Muscle layer of duodenum (tissue), 2 donors: ENCODE measurements around the gene UTS2B.
A peak's percentile ranks its signal among the peaks of the same experiment; 100 is the strongest.

Experiments
- H3K27ac ChIP-seq: one replicate; pipeline ENCODE4 v1.7.0; 2013; ENCODE audit warnings: mild to moderate bottlenecking, low read length
- H3K27me3 ChIP-seq: one replicate; pipeline ENCODE4 v1.7.0; 2013; ENCODE audit warnings: low read depth, mild to moderate bottlenecking, control low read depth, low read length
- H3K36me3 ChIP-seq, 2 donors: one replicate each; pipeline ENCODE4 v1.7.0; 2013; ENCODE audit warnings: low read length in 2 of 2, control low read depth in 1 of 2, mild to moderate bottlenecking in 1 of 2; ENCODE audit not compliant: insufficient read depth in 2 of 2, control insufficient read depth in 1 of 2
- H3K4me1 ChIP-seq, 2 donors: one replicate each; pipeline ENCODE4 v1.7.0; 2013; ENCODE audit warnings: low read length in 2 of 2, mild to moderate bottlenecking in 2 of 2, control low read depth in 1 of 2, moderate library complexity in 1 of 2; ENCODE audit not compliant: insufficient read depth in 2 of 2, control insufficient read depth in 1 of 2
- H3K4me3 ChIP-seq, 2 donors: one replicate each; pipeline ENCODE4 v1.7.0; 2013; ENCODE audit warnings: low read length in 2 of 2, low read depth in 1 of 2, mild to moderate bottlenecking in 1 of 2
- H3K9me3 ChIP-seq, 2 donors: one replicate each; pipeline ENCODE4 v1.7.0; 2013; ENCODE audit warnings: low read length in 2 of 2, control low read depth in 1 of 2, mild to moderate bottlenecking in 1 of 2; ENCODE audit not compliant: control insufficient read depth in 1 of 2
- donor health status: healthy.

The UTS2B gene, protein sequence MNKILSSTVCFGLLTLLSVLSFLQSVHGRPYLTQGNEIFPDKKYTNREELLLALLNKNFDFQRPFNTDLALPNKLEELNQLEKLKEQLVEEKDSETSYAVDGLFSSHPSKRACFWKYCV

DNA sequence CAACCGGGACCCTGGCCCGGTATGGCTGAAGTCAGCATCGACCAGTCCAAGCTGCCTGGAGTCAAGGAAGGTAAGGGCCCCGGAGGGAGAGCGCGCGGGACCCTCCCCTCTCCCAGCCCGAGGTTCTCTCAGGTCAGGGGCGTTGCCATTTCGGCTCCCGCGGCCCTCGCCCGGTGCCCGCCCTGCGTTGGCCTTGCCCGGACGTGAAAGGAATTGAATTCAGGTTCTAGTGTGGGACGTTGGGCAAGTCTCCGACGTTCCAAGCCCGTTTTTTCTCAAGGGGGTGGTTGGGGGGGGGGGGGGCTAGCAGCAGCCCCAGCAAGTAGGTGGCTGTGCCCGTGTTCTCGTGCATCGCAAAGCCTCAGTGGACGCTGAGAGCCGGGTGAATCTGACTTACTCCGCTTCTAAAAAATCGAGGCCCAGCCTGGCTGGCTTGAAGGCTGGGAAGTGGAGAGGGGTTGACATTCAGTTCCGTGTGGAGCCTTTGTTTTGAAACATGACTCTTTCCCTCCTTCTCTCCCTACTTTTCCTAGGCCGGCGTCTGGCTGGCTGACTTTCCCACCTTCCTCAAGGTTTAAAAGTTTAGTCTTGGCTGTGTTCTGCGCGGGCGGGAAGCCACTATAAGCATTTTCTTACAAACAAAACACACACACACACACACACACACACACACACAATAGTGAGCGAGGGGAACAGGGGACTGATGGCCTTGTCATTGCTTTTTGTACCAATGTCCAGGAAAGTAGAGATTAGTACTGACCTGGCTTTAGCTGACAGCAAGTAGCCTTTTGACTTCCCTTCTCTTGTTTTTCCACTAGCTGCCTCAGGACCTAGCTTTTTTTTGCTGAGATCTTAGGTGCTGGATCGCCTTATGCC is at the start of gene UTS2B:
Gene UTS2B (minus strand): TSS at position 873 of the 876 bp plus-strand sequence. CDS start 48,337 bp downstream, outside the sequence.
- Histone ChIP-seq H3K4me3 (peak within 1 kb of the TSS; percentile 90 to 95), H3K9me3 (no peaks in the 10 kb centered on the region), H3K27me3 (no peaks in the 10 kb centered on the region), H3K4me1 (peaks cover 14 to 20% of the 10 kb centered on the region in 2 donors), H3K36me3 (peaks cover 0 to 9% of the 10 kb centered on the region in 2 donors), H3K27ac (peak within 1 kb of the TSS; percentile 94)

DNA sequence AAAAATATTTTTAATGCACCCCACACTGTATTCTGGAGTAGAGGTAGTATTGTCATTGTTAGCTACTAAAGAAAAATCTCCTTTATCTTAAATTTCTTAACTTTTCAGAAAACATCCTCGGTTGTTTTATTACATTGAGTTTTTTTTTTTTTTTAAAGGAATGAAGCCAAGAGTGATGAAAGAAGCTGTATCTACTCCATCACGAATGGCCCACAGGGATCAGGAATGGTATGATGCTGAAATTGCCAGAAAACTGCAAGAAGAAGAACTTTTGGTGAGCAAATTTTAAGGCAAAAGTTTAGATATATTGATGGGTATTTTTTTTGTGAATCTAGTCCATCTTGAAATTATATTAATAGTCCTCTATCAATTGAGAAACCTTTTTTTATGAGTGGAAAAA is 49.7 kb upstream of the UTS2B start:
- no peak overlapping the region for H3K4me3 ChIP-seq
- H3K4me1 ChIP-seq, result peaks cover 6 to 26% of the 10 kb centered on the region in 2 donors
- H3K27me3 ChIP-seq, result no peaks in the 10 kb centered on the region
- H3K27ac ChIP-seq, result no peak overlapping the region
- H3K9me3 ChIP-seq, result no peaks in the 10 kb centered on the region
- peaks cover 20 to 36% of the 10 kb centered on the region in 2 donors for H3K36me3 ChIP-seq

DNA sequence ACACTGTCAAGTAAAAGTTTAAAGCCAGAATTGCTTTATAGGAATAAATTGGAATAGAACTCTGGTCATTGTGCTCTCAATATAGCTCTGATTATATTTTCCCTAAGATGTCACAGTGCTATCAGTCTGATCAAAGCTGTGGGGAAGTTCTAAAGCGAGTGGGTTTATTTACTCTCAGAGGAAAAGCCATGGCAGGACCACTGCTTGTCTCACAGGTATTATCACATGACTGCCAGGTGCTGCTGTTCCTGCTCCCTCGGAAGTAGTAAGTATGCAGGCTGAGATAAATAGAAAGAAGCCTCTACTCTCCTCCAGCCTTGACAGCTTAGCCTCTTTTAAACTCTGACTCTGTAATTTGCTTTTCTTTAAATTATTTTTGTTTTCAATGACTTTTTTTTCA is 49.1 kb upstream of the UTS2B start:
- Histone ChIP-seq H3K4me3 (no peak overlapping the region), H3K27ac (no peak overlapping the region), H3K36me3 (peaks cover 24 to 38% of the 10 kb centered on the region in 2 donors), H3K4me1 (peaks cover 6 to 26% of the 10 kb centered on the region in 2 donors), H3K9me3 (no peaks in the 10 kb centered on the region), H3K27me3 (no peaks in the 10 kb centered on the region)

DNA sequence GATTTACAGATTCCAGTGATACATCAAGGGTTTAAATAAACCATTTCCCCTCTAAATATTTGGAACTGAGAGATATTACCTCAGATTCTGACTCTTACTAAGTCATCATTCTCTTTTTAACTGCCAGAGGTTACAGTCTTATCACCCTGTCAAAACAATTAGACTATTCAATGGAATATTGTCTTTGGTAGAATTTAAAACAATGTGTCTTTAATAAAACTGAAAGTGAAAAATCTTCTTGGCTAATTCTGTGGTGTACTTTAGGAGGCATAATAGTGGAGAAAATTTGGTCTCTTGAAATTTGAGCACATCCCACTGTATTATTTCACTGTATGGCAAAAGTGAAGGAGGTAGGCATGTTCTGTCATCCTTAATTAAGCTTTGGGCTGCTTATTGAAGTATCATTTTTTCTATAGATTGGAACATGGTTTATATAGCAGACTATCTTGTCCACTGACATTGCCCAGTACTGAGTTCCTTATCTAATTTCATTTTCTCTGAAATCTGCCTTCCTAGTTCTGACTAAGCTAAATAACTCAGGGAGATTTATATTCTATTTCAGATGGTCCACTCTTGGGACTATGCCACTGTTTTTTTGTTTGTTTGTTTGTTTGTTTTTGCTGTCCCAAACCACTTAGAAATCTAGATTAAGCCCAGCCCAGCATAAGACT is 48.0 kb upstream of the UTS2B start:
- no peaks in the 10 kb centered on the region for H3K27me3 ChIP-seq
- H3K27ac ChIP-seq, result no peak overlapping the region
- peaks cover 24 to 38% of the 10 kb centered on the region in 2 donors for H3K36me3 ChIP-seq
- H3K4me3 ChIP-seq, result no peak overlapping the region
- no peaks in the 10 kb centered on the region for H3K9me3 ChIP-seq
- H3K4me1 ChIP-seq, result peaks cover 6 to 26% of the 10 kb centered on the region in 2 donors

DNA sequence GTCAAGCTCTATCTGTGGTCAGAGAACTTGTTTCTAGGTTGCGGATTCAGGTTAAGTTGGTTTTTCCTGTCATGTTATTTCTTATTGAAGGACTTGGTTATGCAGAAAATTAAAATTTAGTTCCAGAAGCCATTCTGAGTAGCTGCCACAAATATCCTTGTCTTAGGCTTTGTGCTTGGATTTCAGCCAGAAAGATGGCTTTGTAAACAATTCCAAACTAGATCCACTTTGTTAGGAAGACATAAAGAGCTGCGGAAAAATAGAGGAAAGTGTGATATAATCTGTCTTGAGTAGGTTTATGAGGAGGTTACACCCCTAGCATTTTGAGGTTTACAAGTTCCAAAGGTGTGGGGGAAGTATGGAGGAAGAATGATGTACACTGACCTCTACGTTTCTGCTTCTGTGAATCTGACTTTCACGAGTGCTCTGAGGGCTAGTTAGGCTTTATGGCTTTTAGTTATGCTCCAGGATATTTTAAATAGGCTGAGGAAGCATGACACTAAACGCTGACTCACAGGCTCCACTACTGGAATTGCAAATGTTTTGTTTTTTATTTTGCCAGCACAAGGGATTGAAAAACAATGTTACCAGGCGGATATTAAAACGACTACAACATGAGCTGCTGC is 46.3 kb upstream of the UTS2B start:
- Histone ChIP-seq H3K27ac (peak overlapping the region; percentile 67), H3K9me3 (no peaks in the 10 kb centered on the region), H3K4me3 (no peak overlapping the region), H3K36me3 (peaks cover 15 to 22% of the 10 kb centered on the region in 2 donors), H3K27me3 (no peaks in the 10 kb centered on the region), H3K4me1 (peaks cover 6 to 26% of the 10 kb centered on the region in 2 donors)

DNA sequence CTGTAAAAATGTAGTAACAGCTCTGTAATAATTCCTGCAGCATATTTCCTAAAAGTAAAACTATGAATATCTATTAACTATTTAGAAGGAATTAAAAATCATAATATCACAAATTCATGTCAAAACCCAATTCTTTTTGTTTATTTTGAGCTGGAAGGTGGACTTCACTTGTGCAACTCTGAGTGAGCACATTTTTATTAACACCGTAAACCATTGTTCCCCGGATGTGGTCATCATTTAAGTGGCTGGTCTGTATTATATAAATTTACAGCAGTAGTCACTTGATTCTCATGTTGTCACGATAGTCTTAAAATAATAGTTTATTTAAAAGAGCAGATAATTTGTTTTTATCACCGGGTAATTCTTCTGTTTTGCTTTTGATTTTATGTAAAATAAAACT is 43.0 kb upstream of the UTS2B start:
- H3K27ac ChIP-seq, result no peak overlapping the region

DNA sequence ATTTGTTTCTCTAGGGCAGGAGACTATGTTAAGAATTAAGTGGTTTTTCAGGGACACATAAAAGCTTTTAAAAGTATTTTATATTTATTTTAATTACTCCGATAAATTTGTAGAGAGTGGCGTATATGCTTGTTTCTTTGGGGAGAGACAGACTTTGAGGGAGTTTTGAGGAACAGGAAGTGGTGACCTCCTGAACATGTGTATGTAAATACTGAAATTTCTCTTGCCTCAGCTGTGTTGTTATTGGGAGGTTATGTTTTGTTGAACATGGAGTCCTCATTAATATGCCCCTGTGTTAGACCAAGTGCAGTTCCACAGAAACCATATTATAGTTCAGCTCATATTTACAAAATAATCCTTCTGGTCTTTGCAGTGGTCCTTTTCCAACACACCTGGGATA is 41.8 kb upstream of the UTS2B start:
- no peak overlapping the region for H3K4me3 ChIP-seq
- H3K27ac ChIP-seq, result no peak overlapping the region
- H3K9me3 ChIP-seq, result no peaks in the 10 kb centered on the region
- no peaks in the 10 kb centered on the region for H3K27me3 ChIP-seq
- peaks cover 6 to 10% of the 10 kb centered on the region in 2 donors for H3K4me1 ChIP-seq
- peaks cover 18 to 27% of the 10 kb centered on the region in 2 donors for H3K36me3 ChIP-seq

More for the DNA sequence above, 43.0 kb upstream of the UTS2B start:
- Histone ChIP-seq H3K36me3 (peaks cover 13 to 27% of the 10 kb centered on the region in 2 donors), H3K9me3 (no peaks in the 10 kb centered on the region), H3K4me3 (no peak overlapping the region), H3K27me3 (no peaks in the 10 kb centered on the region), H3K4me1 (peaks cover 6 to 23% of the 10 kb centered on the region in 2 donors)

DNA sequence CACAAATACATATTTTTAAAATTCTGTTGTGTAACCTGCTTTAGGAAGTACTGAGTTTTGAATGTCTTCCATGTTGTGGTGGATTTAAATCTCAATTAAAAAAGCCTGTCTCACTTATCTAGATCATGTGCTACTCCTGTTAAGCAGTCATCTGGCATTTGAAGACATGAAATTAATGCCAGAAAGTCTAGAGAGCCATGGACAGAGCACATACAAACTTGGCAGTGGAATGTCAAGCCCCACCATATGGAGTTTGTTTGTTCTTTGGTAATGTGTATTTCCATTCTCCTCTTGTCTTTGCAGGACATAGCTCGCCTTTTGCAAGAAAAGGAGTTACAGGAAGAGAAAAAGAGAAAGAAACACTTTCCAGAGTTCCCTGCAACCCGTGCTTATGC is 39.3 kb upstream of the UTS2B start:
- no peaks in the 10 kb centered on the region for H3K4me1 ChIP-seq
- H3K36me3 ChIP-seq, result peaks cover 13 to 20% of the 10 kb centered on the region in 2 donors
- no peaks in the 10 kb centered on the region for H3K9me3 ChIP-seq
- no peaks in the 10 kb centered on the region for H3K27me3 ChIP-seq
- no peak overlapping the region for H3K27ac ChIP-seq
- no peak overlapping the region for H3K4me3 ChIP-seq

DNA sequence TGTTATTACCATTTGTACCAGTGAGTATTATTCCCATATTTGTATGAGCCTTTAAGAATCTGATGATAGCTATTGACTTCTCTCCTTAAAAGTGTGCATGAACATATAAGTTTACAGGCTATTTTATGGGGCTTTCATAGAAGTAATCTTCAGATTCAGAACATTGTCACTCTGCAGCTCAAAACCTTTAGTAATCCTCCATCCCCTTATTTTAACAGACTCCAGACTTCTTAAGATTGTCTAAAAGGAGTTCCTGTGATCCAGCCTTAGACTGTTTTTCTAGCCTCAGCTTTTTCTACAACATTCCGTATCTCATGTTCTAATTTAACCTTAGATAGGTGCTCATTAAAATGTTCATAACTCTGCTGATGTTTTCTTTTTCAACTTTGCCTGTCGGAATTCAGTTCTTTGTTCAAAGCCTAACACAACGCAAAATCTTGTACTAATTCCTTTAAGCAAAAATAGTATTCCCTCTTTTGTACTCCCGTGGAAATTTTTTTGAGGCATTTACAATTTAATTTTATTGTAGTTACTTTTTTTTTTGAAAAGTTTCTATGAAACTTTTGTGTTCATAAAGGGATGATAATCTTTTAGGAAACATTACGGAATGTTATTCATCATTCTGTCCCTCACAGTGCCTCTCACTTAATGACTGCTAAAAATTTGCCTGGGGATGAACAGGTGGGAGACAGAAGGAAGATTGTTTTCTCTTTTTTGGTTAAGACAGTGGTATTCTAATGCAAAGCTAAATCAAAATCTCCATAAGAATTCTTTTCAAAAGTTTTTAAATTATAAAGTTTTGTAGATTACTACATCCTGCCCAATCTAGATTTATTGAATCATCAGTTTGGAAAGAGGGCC is 38.7 kb upstream of the UTS2B start:
- Histone ChIP-seq H3K27me3 (no peaks in the 10 kb centered on the region), H3K9me3 (no peaks in the 10 kb centered on the region), H3K4me3 (no peak overlapping the region), H3K4me1 (no peaks in the 10 kb centered on the region), H3K27ac (no peak overlapping the region), H3K36me3 (peaks cover 12 to 23% of the 10 kb centered on the region in 2 donors)

DNA sequence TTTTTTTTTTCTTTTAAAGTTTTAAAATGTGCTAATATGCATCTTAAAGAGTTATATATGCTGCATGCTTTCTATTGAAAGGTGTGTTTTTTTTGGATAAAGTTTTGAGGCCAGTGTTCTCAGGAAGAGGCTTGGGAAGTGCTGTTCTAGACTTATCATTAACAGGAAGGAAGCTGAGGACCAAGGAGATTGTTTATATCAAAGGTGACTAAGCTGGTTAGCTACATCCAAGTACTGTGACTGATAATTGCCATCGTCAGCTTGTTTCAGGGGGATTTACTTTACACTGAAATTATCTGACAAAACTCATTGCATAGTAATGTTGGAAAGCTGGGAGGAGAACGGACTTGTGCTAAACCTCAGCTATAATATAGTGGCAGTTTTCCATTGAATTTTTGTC is 36.3 kb upstream of the UTS2B start:
- Histone ChIP-seq H3K4me3 (no peak overlapping the region), H3K36me3 (peaks cover 21 to 29% of the 10 kb centered on the region in 2 donors), H3K4me1 (peaks cover 0 to 5% of the 10 kb centered on the region in 2 donors), H3K9me3 (no peaks in the 10 kb centered on the region), H3K27ac (no peak overlapping the region), H3K27me3 (no peaks in the 10 kb centered on the region)
